ENCODE results near the gene MRPS22. TPM values are rescaled to one million over a fixed set of nuclear protein-coding genes. Genes with fewer than 3 reads are reported as not detected.
A peak's percentile ranks its signal among the peaks of the same experiment; 100 is the strongest.

The MRPS22 gene
- 10 to 100 TPM; 61.1 to 75.9 (median 65.6) TPM for polyA plus RNA-seq
- long read RNA-seq, donor 1: 0 reads
- long read RNA-seq, donor 2, transcript MRPS22-201 (8 exons, 1,120 nt): major isoform, 10 of 13 reads
- long read RNA-seq, donor 2, partial matches to known transcripts: 0 of 13 reads
- long read RNA-seq, donor 2, other reads (novel, unspliced or antisense): 0 of 13 reads
- long read RNA-seq, donor 3, transcript MRPS22-201 (8 exons, 1,120 nt): major isoform, 17 of 24 reads
- long read RNA-seq, donor 3, partial matches to known transcripts: 0 of 24 reads
- long read RNA-seq, donor 3, other reads (novel, unspliced or antisense): 0 of 24 reads
- long read RNA-seq, donor 4: 0 reads
- long read RNA-seq, donor 5, partial matches to known transcripts: 65 of 71 reads
- long read RNA-seq, donor 5, other reads (novel, unspliced or antisense): 0 of 71 reads
- long read RNA-seq, donor 6, transcript MRPS22-201 (8 exons, 1,120 nt): major isoform, 20 of 165 reads
- long read RNA-seq, donor 6, partial matches to known transcripts: 112 of 165 reads
- long read RNA-seq, donor 6, other reads (novel, unspliced or antisense): 27 of 165 reads
- long read RNA-seq, donor 7: 0 reads
- long read RNA-seq, donor 8, partial matches to known transcripts: 21 of 24 reads
- long read RNA-seq, donor 8, other reads (novel, unspliced or antisense): 0 of 24 reads
- long read RNA-seq, donor 9, transcript MRPS22-201 (8 exons, 1,120 nt): major isoform, 8 of 17 reads
- long read RNA-seq, donor 9, partial matches to known transcripts: 5 of 17 reads
- long read RNA-seq, donor 9, other reads (novel, unspliced or antisense): 0 of 17 reads
- long read RNA-seq, donor 10, transcript MRPS22-201 (8 exons, 1,120 nt): major isoform, 26 of 212 reads
- long read RNA-seq, donor 10, partial matches to known transcripts: 181 of 212 reads
- long read RNA-seq, donor 10, other reads (novel, unspliced or antisense): 0 of 212 reads

DNA sequence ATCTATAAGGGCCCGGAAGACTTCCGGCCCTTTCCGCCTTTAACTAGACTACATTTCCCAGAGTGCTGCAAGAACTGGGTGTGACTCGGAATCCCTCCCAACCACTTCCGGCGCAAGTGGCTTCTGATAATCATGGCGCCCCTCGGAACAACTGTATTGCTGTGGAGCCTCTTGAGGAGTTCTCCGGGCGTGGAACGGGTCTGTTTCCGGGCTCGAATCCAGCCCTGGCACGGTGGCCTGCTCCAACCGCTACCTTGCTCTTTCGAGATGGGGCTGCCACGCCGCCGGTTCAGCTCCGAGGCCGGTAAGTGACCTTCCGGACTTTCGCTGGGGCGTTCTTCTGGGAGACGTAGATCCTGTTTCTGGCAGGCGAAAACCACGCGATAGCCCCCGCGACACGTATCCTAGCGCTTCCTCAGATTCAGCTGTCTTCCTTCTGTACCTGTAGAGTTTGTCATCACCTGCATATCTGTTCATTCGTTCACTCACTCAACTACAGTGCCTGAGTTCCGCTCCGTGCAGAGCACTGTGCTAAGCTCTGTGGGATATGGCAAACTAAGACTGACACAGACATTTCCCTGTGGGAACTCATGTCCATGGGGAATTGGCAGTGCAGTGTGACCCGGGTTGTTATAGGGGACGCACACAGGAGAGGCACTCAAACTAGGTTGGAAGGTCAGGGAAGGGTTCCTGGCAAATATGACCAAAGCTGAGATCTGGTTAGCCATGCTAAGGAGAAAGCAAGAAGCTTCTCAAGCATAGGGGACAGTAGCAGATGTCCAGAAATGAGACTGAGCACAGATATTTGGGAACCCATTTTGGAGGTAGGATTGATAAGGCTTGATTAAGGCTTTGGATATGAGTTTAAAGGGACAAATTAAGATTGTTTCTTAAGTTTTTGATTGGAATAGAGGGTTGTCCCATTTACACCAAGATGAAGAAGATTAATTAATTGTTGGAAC, at the start of gene MRPS22:
TSS of gene MRPS22 (plus strand) at position 126 of the 962 bp plus-strand sequence. CDS start at position 133, 7 bp downstream.
- DNase-seq: peak; percentile 91 to 94
- Histone ChIP-seq H3K27me3 (ENCODE audit: control insufficient read depth in 3 of 3, insufficient read depth in 3 of 3, low read length in 3 of 3) (peaks cover 0 to 18% (median 0%) of the 10 kb centered on the region in 3 donors), H3K36me3 (ENCODE audit: control insufficient read depth in 3 of 3, insufficient read depth in 2 of 3, low read depth in 1 of 3, low read length in 3 of 3) (peaks cover 0 to 6% (median 6%) of the 10 kb centered on the region in 3 donors), H3K27ac (ENCODE audit: low read depth in 1 of 3, low read length in 2 of 3) (peak within 1 kb of the TSS; percentile 89 to 96 (median 89)), H3K4me3 (ENCODE audit: low read depth in 1 of 3, low read length in 3 of 3) (peak within 1 kb of the TSS; percentile 79 to 99 (median 94)), H3K4me1 (ENCODE audit: control insufficient read depth in 3 of 3, insufficient read depth in 2 of 3, low read depth in 1 of 3, low read length in 2 of 3) (peaks cover 0 to 11% (median 7%) of the 10 kb centered on the region in 3 donors), H3K9me3 (ENCODE audit: control insufficient read depth in 2 of 2, insufficient read depth in 1 of 2, low read depth in 1 of 2, low read length in 1 of 2) (no peaks in the 10 kb centered on the region)
- no peak for FAIRE-seq
- WGBS, 3 donors: 0 to 1% (median 1%) methylated on average over 37 of the region's 37 CpGs

DNA sequence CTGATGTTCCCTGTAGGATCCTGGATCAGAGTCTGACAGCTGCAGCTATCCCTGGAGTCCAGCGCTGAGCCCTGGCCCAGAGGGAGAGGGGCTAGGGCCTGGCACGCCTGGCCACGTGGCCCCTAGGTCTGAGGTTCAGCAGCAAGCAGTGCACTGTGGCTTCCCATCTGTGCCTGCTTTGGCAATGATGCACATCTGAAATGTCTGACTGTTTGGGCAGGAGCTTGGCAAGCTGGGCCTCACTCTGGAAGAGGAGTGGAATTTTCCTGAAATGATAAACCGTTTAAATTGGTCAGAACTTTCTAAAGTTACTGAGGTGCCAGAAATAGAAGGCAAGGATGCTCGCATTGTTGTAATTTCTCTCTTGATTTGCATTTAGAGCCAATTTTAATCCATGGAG, 48.8 kb upstream of the MRPS22 start:
- 83 to 88% (median 84%) methylated on average over 5 of the region's 5 CpGs for WGBS, 3 donors

DNA sequence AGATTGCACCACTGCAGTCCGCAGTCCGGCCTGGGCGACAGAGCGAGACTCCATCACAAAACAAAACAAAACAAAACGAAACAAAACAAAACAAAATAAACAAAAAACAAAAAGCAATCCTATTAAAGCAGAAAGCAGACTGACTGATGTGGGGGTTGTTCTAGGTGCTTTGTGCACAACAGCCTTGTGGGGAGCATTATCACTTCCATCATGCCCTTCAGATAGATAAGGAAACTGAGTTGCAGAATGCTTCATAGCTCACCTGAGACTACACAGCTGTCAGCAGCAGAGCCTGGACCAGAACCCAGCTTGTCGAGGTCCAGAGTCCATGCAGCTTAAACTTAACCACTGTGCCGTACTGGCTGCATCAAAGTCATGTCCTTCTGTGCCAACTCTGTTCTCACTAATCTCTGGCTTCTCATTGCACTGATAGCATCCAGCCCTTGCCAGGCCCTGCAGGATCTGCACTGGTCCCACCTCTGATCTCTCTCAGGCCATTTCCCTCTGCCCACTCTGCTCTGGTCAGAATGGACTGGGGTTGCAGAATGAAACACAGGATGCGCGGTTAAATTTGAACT, 47.6 kb upstream of the MRPS22 start:
- peaks cover 0 to 3% (median 2%) of the 10 kb centered on the region in 3 donors for H3K4me1 ChIP-seq (ENCODE audit: control insufficient read depth in 3 of 3, insufficient read depth in 2 of 3, low read depth in 1 of 3, low read length in 2 of 3)
- no peaks in the 10 kb centered on the region for H3K27me3 ChIP-seq (ENCODE audit: control insufficient read depth in 3 of 3, insufficient read depth in 3 of 3, low read length in 3 of 3)
- no peaks in the 10 kb centered on the region for H3K36me3 ChIP-seq (ENCODE audit: control insufficient read depth in 3 of 3, insufficient read depth in 2 of 3, low read depth in 1 of 3, low read length in 3 of 3)
- no peaks in the 10 kb centered on the region for H3K9me3 ChIP-seq (ENCODE audit: control insufficient read depth in 2 of 2, insufficient read depth in 1 of 2, low read depth in 1 of 2, low read length in 1 of 2)
- no peak overlapping the region for H3K4me3 ChIP-seq (ENCODE audit: low read depth in 1 of 3, low read length in 3 of 3)
- no peak for FAIRE-seq
- H3K27ac ChIP-seq (ENCODE audit: low read depth in 1 of 3, low read length in 2 of 3): no peak overlapping the region
- 48 to 76% (median 56%) methylated on average over 9 of the region's 9 CpGs for WGBS, 3 donors
- DNase-seq: peak in 1 of 2 donors; percentile 83

More for the DNA sequence above, 48.8 kb upstream of the MRPS22 start:
- Histone ChIP-seq H3K27ac (ENCODE audit: low read depth in 1 of 3, low read length in 2 of 3) (no peak overlapping the region), H3K27me3 (ENCODE audit: control insufficient read depth in 3 of 3, insufficient read depth in 3 of 3, low read length in 3 of 3) (no peaks in the 10 kb centered on the region), H3K9me3 (ENCODE audit: control insufficient read depth in 2 of 2, insufficient read depth in 1 of 2, low read depth in 1 of 2, low read length in 1 of 2) (no peaks in the 10 kb centered on the region), H3K36me3 (ENCODE audit: control insufficient read depth in 3 of 3, insufficient read depth in 2 of 3, low read depth in 1 of 3, low read length in 3 of 3) (no peaks in the 10 kb centered on the region), H3K4me3 (ENCODE audit: low read depth in 1 of 3, low read length in 3 of 3) (no peak overlapping the region), H3K4me1 (ENCODE audit: control insufficient read depth in 3 of 3, insufficient read depth in 2 of 3, low read depth in 1 of 3, low read length in 2 of 3) (peaks cover 0 to 3% (median 2%) of the 10 kb centered on the region in 3 donors)
- no peak for DNase-seq
- no peak for FAIRE-seq

DNA sequence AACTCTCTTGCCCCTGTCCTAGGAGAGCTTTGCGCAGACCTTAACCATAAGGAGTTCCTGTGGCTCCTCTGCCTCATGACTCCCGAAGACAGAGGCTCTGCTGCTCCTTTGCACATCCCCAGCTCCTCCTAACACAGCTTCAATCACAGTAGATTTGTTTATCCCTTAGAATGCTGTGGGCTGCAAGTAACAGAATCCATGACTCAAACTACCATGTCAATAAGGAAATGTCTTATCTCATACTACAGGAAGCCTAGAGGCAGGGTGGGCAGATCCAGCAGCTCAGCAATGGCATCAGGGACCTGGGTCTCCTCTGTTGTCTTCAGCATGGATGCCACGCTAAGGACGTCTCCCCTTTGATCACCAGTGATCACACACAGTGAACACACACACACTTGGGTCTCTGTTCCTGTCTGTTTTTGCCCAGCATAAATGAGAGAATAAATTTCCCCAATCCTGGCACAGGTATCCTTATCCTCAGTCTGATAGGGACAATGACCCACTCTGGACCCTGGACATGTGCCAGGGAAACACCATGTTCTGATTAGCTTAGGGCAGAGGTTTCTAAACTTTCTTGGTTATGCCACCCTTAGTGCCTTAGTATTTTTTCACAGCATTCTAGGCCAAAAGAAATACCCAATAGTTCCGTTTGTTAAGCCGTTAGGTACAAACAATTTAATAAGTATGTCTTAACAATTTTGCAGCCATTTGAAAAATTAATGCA, 46.1 kb upstream of the MRPS22 start:
- Histone ChIP-seq H3K27me3 (ENCODE audit: control insufficient read depth in 3 of 3, insufficient read depth in 3 of 3, low read length in 3 of 3) (no peaks in the 10 kb centered on the region), H3K36me3 (ENCODE audit: control insufficient read depth in 3 of 3, insufficient read depth in 2 of 3, low read depth in 1 of 3, low read length in 3 of 3) (no peaks in the 10 kb centered on the region), H3K27ac (ENCODE audit: low read depth in 1 of 3, low read length in 2 of 3) (peak overlapping the region in 1 of 3 donors; percentile 36), H3K4me3 (ENCODE audit: low read depth in 1 of 3, low read length in 3 of 3) (no peak overlapping the region), H3K9me3 (ENCODE audit: control insufficient read depth in 2 of 2, insufficient read depth in 1 of 2, low read depth in 1 of 2, low read length in 1 of 2) (no peaks in the 10 kb centered on the region), H3K4me1 (ENCODE audit: control insufficient read depth in 3 of 3, insufficient read depth in 2 of 3, low read depth in 1 of 3, low read length in 2 of 3) (peaks cover 0 to 3% (median 2%) of the 10 kb centered on the region in 3 donors)
- DNase-seq (peak in 1 of 2 donors; percentile 89), FAIRE-seq (no peak)
- WGBS, 3 donors: 77 to 86% (median 84%) methylated on average over 6 of the region's 6 CpGs

DNA sequence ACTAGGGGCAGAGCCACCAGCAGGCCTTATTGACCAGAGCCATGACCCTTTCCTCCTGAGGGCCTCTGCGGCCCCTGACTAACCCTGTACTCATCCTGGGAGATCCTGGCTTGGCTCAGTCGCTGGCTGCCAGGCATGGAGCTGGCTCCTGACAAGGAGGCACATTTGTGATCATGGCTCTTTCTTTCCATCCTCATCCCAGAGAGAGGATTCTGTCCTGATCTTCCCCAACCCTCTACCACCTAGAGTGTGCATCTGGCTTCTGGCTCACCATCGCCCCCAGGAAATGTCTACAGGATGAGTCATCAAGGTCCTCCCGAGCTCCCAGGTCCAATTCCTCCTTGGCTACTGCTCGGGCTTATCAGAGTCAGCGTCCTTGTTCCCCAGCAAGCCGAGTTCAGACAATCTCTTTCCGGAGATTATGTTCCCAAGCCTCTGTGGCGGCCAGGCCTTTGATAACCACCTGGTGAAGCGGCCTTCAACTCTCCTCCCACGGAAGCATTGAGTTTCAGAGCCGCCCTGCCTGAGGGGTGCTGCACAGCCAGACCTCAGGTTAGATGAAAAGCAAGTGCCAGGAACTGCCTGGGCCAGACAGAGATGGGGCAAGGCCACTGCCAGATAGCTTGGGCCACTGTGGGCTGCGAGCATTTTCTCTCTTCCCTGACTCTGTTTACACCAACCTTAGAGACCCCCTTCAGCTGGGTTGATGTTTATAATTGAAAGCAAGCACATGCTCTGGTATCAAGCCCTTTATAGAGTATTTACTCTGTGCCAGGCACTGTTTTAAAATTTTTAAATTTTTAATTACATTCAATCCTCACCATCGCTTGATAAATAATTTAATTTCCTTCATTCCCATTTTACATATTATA, 44.3 kb upstream of the MRPS22 start:
- H3K9me3 ChIP-seq (ENCODE audit: control insufficient read depth in 2 of 2, insufficient read depth in 1 of 2, low read depth in 1 of 2, low read length in 1 of 2): no peaks in the 10 kb centered on the region
- 32 to 64% (median 33%) methylated on average over 14 of the region's 14 CpGs for WGBS, 3 donors
- no peaks in the 10 kb centered on the region for H3K27me3 ChIP-seq (ENCODE audit: control insufficient read depth in 3 of 3, insufficient read depth in 3 of 3, low read length in 3 of 3)
- DNase-seq: peak; percentile 45 to 92
- H3K27ac ChIP-seq (ENCODE audit: low read depth in 1 of 3, low read length in 2 of 3): peak overlapping the region in 1 of 3 donors; percentile 52
- H3K4me1 ChIP-seq (ENCODE audit: control insufficient read depth in 3 of 3, insufficient read depth in 2 of 3, low read depth in 1 of 3, low read length in 2 of 3): peaks cover 0 to 3% (median 2%) of the 10 kb centered on the region in 3 donors
- FAIRE-seq: no peak
- no peaks in the 10 kb centered on the region for H3K36me3 ChIP-seq (ENCODE audit: control insufficient read depth in 3 of 3, insufficient read depth in 2 of 3, low read depth in 1 of 3, low read length in 3 of 3)
- H3K4me3 ChIP-seq (ENCODE audit: low read depth in 1 of 3, low read length in 3 of 3): no peak overlapping the region

DNA sequence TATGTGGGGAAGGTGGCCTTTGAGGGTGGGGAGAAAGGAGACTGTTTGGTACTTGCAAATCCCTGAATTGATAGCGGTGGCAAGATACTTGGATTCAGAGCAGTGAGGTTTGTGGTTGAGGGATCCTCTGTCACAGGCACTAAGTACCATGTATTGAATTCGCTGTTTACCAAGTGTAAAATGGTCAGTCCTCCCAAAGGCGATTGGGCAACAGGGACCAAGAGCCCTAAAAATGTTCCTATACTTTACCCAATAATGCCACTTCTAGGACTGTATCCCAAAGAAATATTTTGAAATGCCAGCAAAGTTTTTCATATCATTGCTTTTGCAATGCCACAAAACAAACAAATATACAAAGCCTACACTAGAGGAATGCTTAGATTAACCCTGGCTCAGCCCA, 43.4 kb upstream of the MRPS22 start:
- H3K27ac ChIP-seq (ENCODE audit: low read depth in 1 of 3, low read length in 2 of 3): no peak overlapping the region

More for the DNA sequence above, 43.4 kb upstream of the MRPS22 start:
- no peak for DNase-seq
- H3K27me3 ChIP-seq (ENCODE audit: control insufficient read depth in 3 of 3, insufficient read depth in 3 of 3, low read length in 3 of 3): no peaks in the 10 kb centered on the region
- FAIRE-seq: no peak
- no peaks in the 10 kb centered on the region for H3K36me3 ChIP-seq (ENCODE audit: control insufficient read depth in 3 of 3, insufficient read depth in 2 of 3, low read depth in 1 of 3, low read length in 3 of 3)
- H3K4me1 ChIP-seq (ENCODE audit: control insufficient read depth in 3 of 3, insufficient read depth in 2 of 3, low read depth in 1 of 3, low read length in 2 of 3): peaks cover 0 to 3% (median 2%) of the 10 kb centered on the region in 3 donors
- H3K9me3 ChIP-seq (ENCODE audit: control insufficient read depth in 2 of 2, insufficient read depth in 1 of 2, low read depth in 1 of 2, low read length in 1 of 2): no peaks in the 10 kb centered on the region
- 90 to 91% (median 91%) methylated on average over 3 of the region's 3 CpGs for WGBS, 3 donors
- H3K4me3 ChIP-seq (ENCODE audit: low read depth in 1 of 3, low read length in 3 of 3): no peak overlapping the region

Measured in small intestine (tissue), 16 donors.